Small intestine (tissue), 4 donors: ENCODE results near the gene CALCOCO1. TPM values are rescaled to one million over a fixed set of nuclear protein-coding genes. Genes with fewer than 3 reads are reported as not detected.

Source experiments
- polyA plus RNA-seq, 4 donors: library from polyadenylated mRNA; stranded (reverse) in 3 of 4; unstranded in 1 of 4; fragments of 200-250 nt in 3 of 4; fragments of 120-200 nt in 1 of 4; gene quantifications; one replicate each; pipeline versions ENCODE4 v1.2.1 to v1.2.3, GENCODE V29; 2013
- donor health status: healthy with polysubstance abuse.
- donor health status: Bipolar disorder and iron deficiency.
- donor health status: healthy.

The CALCOCO1 gene
- polyA plus RNA-seq, 4 donors: 45.1 to 81.3 (median 46.6) TPM

Other genes with a start within 250 kb of the CALCOCO1 start
- 1 to 10 TPM in 3 of 4 donors, under 1 TPM in 1; 0.67 to 9.0 (median 4.3) TPM for gene MAP3K12, start 228.0 kb downstream of the CALCOCO1 start, polyA plus RNA-seq
- 10 to 100 TPM; 18.9 to 31.0 (median 26.9) TPM for gene TARBP2, start 226.2 kb downstream of the CALCOCO1 start, polyA plus RNA-seq
- gene NPFF, start 220.0 kb downstream of the CALCOCO1 start, polyA plus RNA-seq: 1 to 10 TPM in 1 of 4 donors, under 1 TPM in 1, not detected in 2; 0.12 to 4.2 TPM
- gene ATF7, start 101.1 kb downstream of the CALCOCO1 start, polyA plus RNA-seq: 10 to 100 TPM in 3 of 4 donors, 1 to 10 TPM in 1; 8.6 to 32.9 (median 14.5) TPM
- gene ATP5MC2, start 51.4 kb downstream of the CALCOCO1 start, polyA plus RNA-seq: 100 to 1,000 TPM; 433 to 621 (median 568) TPM
- not detected for gene CISTR, start 24.5 kb upstream of the CALCOCO1 start, polyA plus RNA-seq
- gene HOXC13, start 211.4 kb upstream of the CALCOCO1 start, polyA plus RNA-seq: not detected
- gene HOXC12, start 227.5 kb upstream of the CALCOCO1 start, polyA plus RNA-seq: not detected
- 1 to 10 TPM in 1 of 4 donors, under 1 TPM in 3; 0.03 to 1.1 (median 0.63) TPM for gene HOXC11, start 245.7 kb upstream of the CALCOCO1 start, polyA plus RNA-seq
- gene HOTAIR, start 247.5 kb upstream of the CALCOCO1 start, polyA plus RNA-seq: under 1 TPM in 1 of 4 donors, not detected in 3; 0.24 TPM